GM23248 (cell line): ENCODE data around the gene DLG2. TPM values are rescaled to one million over a fixed set of nuclear protein-coding genes. Genes with fewer than 3 reads are reported as not detected.

Experiments used
- DNase-seq: peaks from one replicate; pipeline ENCODE4 v3.0.0-alpha.2; 2015
- H2AFZ ChIP-seq: fragments of 200-600 bp; sonication (generic); 2 replicates; pipeline ENCODE4 v1.6.1; 2016; ENCODE audit warnings: antibody characterized with exemption
- H3F3A ChIP-seq: fragments of 200-600 bp; sonication (generic); 2 replicates; pipeline ENCODE4 v1.6.1; 2016; ENCODE audit warnings: mild to moderate bottlenecking, antibody characterized with exemption, mixed run types; ENCODE audit not compliant: insufficient read depth
- H3K27ac ChIP-seq: fragments of 200-600 bp; sonication (generic); 2 replicates; pipeline ENCODE4 v1.5.1; 2016; ENCODE audit warnings: mild to moderate bottlenecking
- H3K27me3 ChIP-seq: fragments of 200-600 bp; sonication (generic); replicated peaks from 2 replicates; pipeline ENCODE4 v1.6.1; 2016; ENCODE audit warnings: mild to moderate bottlenecking; ENCODE audit not compliant: insufficient read depth
- H3K36me3 ChIP-seq: fragments of 200-600 bp; sonication (generic); 2 replicates; pipeline ENCODE4 v1.6.1; 2016; ENCODE audit warnings: low read depth, mild to moderate bottlenecking
- H3K4me1 ChIP-seq: fragments of 200-600 bp; sonication (generic); 2 replicates; pipeline ENCODE4 v1.6.1; 2016; ENCODE audit warnings: mild to moderate bottlenecking; ENCODE audit not compliant: insufficient read depth
- H3K4me2 ChIP-seq: fragments of 200-600 bp; sonication (generic); one replicate; pipeline ENCODE4 v1.6.1; 2016; ENCODE audit warnings: mild to moderate bottlenecking; ENCODE audit not compliant: unreplicated experiment
- H3K4me3 ChIP-seq: fragments of 200-600 bp; sonication (generic); 2 replicates; pipeline ENCODE4 v1.5.1; 2016; ENCODE audit warnings: mild to moderate bottlenecking
- H3K79me2 ChIP-seq: fragments of 200-600 bp; sonication (generic); 2 replicates; pipeline ENCODE4 v1.6.1; 2016; ENCODE audit warnings: mild to moderate bottlenecking; ENCODE audit not compliant: insufficient read depth
- H3K9ac ChIP-seq: fragments of 200-600 bp; sonication (generic); 2 replicates; pipeline ENCODE4 v1.6.1; 2016; ENCODE audit warnings: mild to moderate bottlenecking
- H3K9me2 ChIP-seq: fragments of 200-600 bp; sonication (generic); 2 replicates; pipeline ENCODE4 v1.6.1; 2016; ENCODE audit warnings: mixed run types, mild to moderate bottlenecking, moderate library complexity; ENCODE audit not compliant: insufficient read depth
- H3K9me3 ChIP-seq: fragments of 200-600 bp; sonication (generic); one replicate; pipeline ENCODE4 v1.6.1; 2017; ENCODE audit warnings: low read depth
- H4K20me1 ChIP-seq: fragments of 200-600 bp; sonication (generic); 2 replicates; pipeline ENCODE4 v1.6.0; 2016; ENCODE audit not compliant: insufficient read depth
- EZH2 ChIP-seq: fragments of 200-600 bp; sonication (generic); IDR thresholded peaks from 2 replicates; pipeline ENCODE4 v1.6.1; 2018; ENCODE audit warnings: antibody characterized with exemption, mild to moderate bottlenecking; ENCODE audit not compliant: insufficient read depth, poor library complexity, severe bottlenecking
- EZH2phosphoT487 ChIP-seq: fragments of 200-600 bp; sonication (generic); IDR thresholded peaks from 2 replicates; pipeline ENCODE4 v1.6.1; 2018; ENCODE audit warnings: antibody characterized with exemption, moderate library complexity, mild to moderate bottlenecking, low read depth; ENCODE audit not compliant: insufficient read depth
- WGBS, 2 experiments: methylation state at CpG; one replicate each; pipeline ENCODE4 v1.1.6; 2015 to 2017; ENCODE audit warnings: low lambda C conversion rate in 2 of 2, low coverage in 1 of 2; ENCODE audit errors: missing lambda C conversion rate in 2 of 2; 5-methylcytosine and 5-hydroxymethylcytosine counted together
- in situ Hi-C: fragments of 300-500 bp; cut with MboI; formaldehyde crosslinking; loops from 2 replicates; pipeline ENCODE4 v1.15.0; 2020
- polyA plus RNA-seq: library from polyadenylated mRNA; unstranded; fragments of >200 nt; fragmentation: Nextera tagmentation; extraction: Ambion mirVana; gene quantifications from 2 replicates; pipeline ENCODE4 v1.2.1, GENCODE V29; 2016
- total RNA-seq: library from RNA; depleted of rRNA; stranded (reverse); fragments of >200 nt; shearing (Covaris generic); gene quantifications from 2 replicates; pipeline ENCODE4 v1.2.3, GENCODE V29; 2014

Gene DLG2
- total and polyA plus RNA-seq, 2 experiments from 2014 or later, result 1.1 to 1.7 TPM

- Histone ChIP-seq H3K9ac (no peak overlapping the region), H3K79me2 (no peaks in the 10 kb centered on the region), H3K9me2 (no peaks in the 10 kb centered on the region), H3K9me3 (no peaks in the 10 kb centered on the region), H4K20me1 (no peaks in the 10 kb centered on the region), H3K4me1 (no peaks in the 10 kb centered on the region), H3F3A (no peaks in the 10 kb centered on the region), H3K4me2 (no peak overlapping the region), H3K27ac (no peak overlapping the region), H3K27me3 (no peaks in the 10 kb centered on the region), H3K36me3 (no peaks in the 10 kb centered on the region), H2AFZ (no peak overlapping the region), H3K4me3 (no peak overlapping the region)
- no peak for TF ChIP-seq EZH2
- no peak for TF ChIP-seq EZH2phosphoT487
- in situ Hi-C loops, result no loop called here
- no peak for DNase-seq
Measured at GRCh38 chr11:83477772-83478171, 2149.4 kb downstream of the DLG2 start.

- in situ Hi-C loops, result no loop called here
- Histone ChIP-seq H3K27me3 (no peaks in the 10 kb centered on the region), H3K27ac (no peak overlapping the region), H3K4me3 (no peak overlapping the region), H3K4me2 (no peak overlapping the region), H3F3A (no peaks in the 10 kb centered on the region), H4K20me1 (no peaks in the 10 kb centered on the region), H2AFZ (no peak overlapping the region), H3K4me1 (no peaks in the 10 kb centered on the region), H3K36me3 (no peaks in the 10 kb centered on the region), H3K9me3 (no peaks in the 10 kb centered on the region), H3K9ac (no peak overlapping the region), H3K9me2 (no peaks in the 10 kb centered on the region), H3K79me2 (no peaks in the 10 kb centered on the region)
- WGBS, 2 experiments, result 62 to 65% methylated on average over 3 of the region's 3 CpGs
- no peak for DNase-seq
- TF ChIP-seq EZH2, result no peak
- no peak for TF ChIP-seq EZH2phosphoT487
Measured at GRCh38 chr11:83475760-83476159, 2151.4 kb downstream of the DLG2 start.

- H3K79me2 ChIP-seq, result no peaks in the 10 kb centered on the region
- no peaks in the 10 kb centered on the region for H3K4me1 ChIP-seq
- no peak overlapping the region for H3K4me3 ChIP-seq
- no peak overlapping the region for H2AFZ ChIP-seq
- 54 to 59% methylated on average over 3 of the region's 3 CpGs for WGBS, 2 experiments
- H3K27ac ChIP-seq, result no peak overlapping the region
- no peak overlapping the region for H3K4me2 ChIP-seq
- DNase-seq, result no peak
- no peak overlapping the region for H3K9ac ChIP-seq
- no peaks in the 10 kb centered on the region for H3K9me3 ChIP-seq
- H3K27me3 ChIP-seq, result no peaks in the 10 kb centered on the region
- H3K9me2 ChIP-seq, result no peaks in the 10 kb centered on the region
- TF ChIP-seq EZH2, result no peak
- no peak for TF ChIP-seq EZH2phosphoT487
- H3F3A ChIP-seq, result no peaks in the 10 kb centered on the region
- no peaks in the 10 kb centered on the region for H4K20me1 ChIP-seq
- in situ Hi-C loops, result no loop called here
- H3K36me3 ChIP-seq, result no peaks in the 10 kb centered on the region
Measured at GRCh38 chr11:83473743-83474142, 2153.4 kb downstream of the DLG2 start.

GRCh38 chr11:83472806-83473205 lies 2154.3 kb downstream of the DLG2 start:
- Histone ChIP-seq H3K36me3 (no peaks in the 10 kb centered on the region), H3K9me3 (no peaks in the 10 kb centered on the region), H3K79me2 (no peaks in the 10 kb centered on the region), H3K27ac (no peak overlapping the region), H3F3A (no peaks in the 10 kb centered on the region), H3K27me3 (no peaks in the 10 kb centered on the region), H2AFZ (no peak overlapping the region), H3K9me2 (no peaks in the 10 kb centered on the region), H3K4me3 (no peak overlapping the region), H3K9ac (no peak overlapping the region), H4K20me1 (no peaks in the 10 kb centered on the region), H3K4me2 (no peak overlapping the region), H3K4me1 (no peaks in the 10 kb centered on the region)
- DNase-seq, result no peak
- in situ Hi-C loops, result no loop called here
- no peak for TF ChIP-seq EZH2phosphoT487
- no peak for TF ChIP-seq EZH2
